GM23338 (cell line): ENCODE measurements around the gene PTBP3. TPM values are rescaled to one million over a fixed set of nuclear protein-coding genes. Genes with fewer than 3 reads are reported as not detected.

ENCODE experiments used
- ATAC-seq: fragments of 200-7000 bp; cut with Tn5 transposase; 3 replicates; pipeline ENCODE4 v1.9.1; 2020
- DNase-seq: peaks from one replicate; pipeline ENCODE4 v3.0.0-alpha.2; 2015; ENCODE audit warnings: low spot score
- H2AFZ ChIP-seq: fragments of 200-600 bp; sonication (generic); 2 replicates; pipeline ENCODE4 v1.8.0; 2016; ENCODE audit warnings: antibody characterized with exemption, mild to moderate bottlenecking, moderate library complexity
- H3F3A ChIP-seq: fragments of 200-600 bp; sonication (generic); replicated peaks from 2 replicates; pipeline ENCODE4 v1.8.0; 2017; ENCODE audit warnings: antibody characterized with exemption, mixed run types, low read depth
- H3K27ac ChIP-seq: fragments of 200-600 bp; sonication (generic); 2 replicates; pipeline ENCODE4 v1.6.1; 2016; ENCODE audit warnings: low read depth
- H3K27me3 ChIP-seq: fragments of 200-600 bp; sonication (generic); 2 replicates; pipeline ENCODE4 v1.8.0; 2016; ENCODE audit warnings: mild to moderate bottlenecking, mixed run types, moderate library complexity; ENCODE audit not compliant: insufficient read depth
- H3K36me3 ChIP-seq: fragments of 200-600 bp; sonication (generic); 2 replicates; pipeline ENCODE4 v1.8.0; 2016; ENCODE audit warnings: mild to moderate bottlenecking; ENCODE audit not compliant: insufficient read depth
- H3K4me1 ChIP-seq: fragments of 200-600 bp; sonication (generic); 2 replicates; pipeline ENCODE4 v1.8.0; 2016; ENCODE audit warnings: mild to moderate bottlenecking, moderate library complexity; ENCODE audit not compliant: insufficient read depth
- H3K4me2 ChIP-seq: fragments of 200-600 bp; sonication (generic); 2 replicates; pipeline ENCODE4 v1.7.1; 2017; ENCODE audit warnings: mixed run types
- H3K4me3 ChIP-seq: fragments of 200-600 bp; sonication (generic); 2 replicates; pipeline ENCODE4 v1.6.1; 2016; ENCODE audit warnings: mixed run types
- H3K79me2 ChIP-seq: fragments of 200-600 bp; sonication (generic); replicated peaks from 2 replicates; pipeline ENCODE4 v1.8.0; 2017; ENCODE audit warnings: mild to moderate bottlenecking; ENCODE audit not compliant: insufficient read depth
- H3K9me2 ChIP-seq: fragments of 200-600 bp; sonication (generic); 2 replicates; pipeline ENCODE4 v1.8.0; 2017; ENCODE audit not compliant: insufficient read depth
- H4K20me1 ChIP-seq: fragments of 200-600 bp; sonication (generic); replicated peaks from 2 replicates; pipeline ENCODE4 v1.8.0; 2017; ENCODE audit warnings: mild to moderate bottlenecking; ENCODE audit not compliant: insufficient read depth
- H3K27ac Mint-ChIP-seq: 2 replicates; pipeline ENCODE4 v1.8.0; 2020; ENCODE audit warnings: inconsistent platforms, mild to moderate bottlenecking, moderate library complexity, mixed read lengths
- H3K27me3 Mint-ChIP-seq: 3 replicates; pipeline ENCODE4 v1.8.0; 2022; ENCODE audit warnings: low read depth, mild to moderate bottlenecking, moderate library complexity, mixed read lengths, inconsistent platforms; ENCODE audit not compliant: insufficient read depth, poor library complexity
- H3K36me3 Mint-ChIP-seq: 3 replicates; pipeline ENCODE4 v1.8.0; 2021; ENCODE audit warnings: low read depth, mild to moderate bottlenecking, inconsistent platforms, moderate library complexity, mixed read lengths
- H3K4me1 Mint-ChIP-seq: 3 replicates; pipeline ENCODE4 v1.8.0; 2020; ENCODE audit warnings: mild to moderate bottlenecking, inconsistent platforms, mixed read lengths
- H3K4me3 Mint-ChIP-seq: 3 replicates; pipeline ENCODE4 v1.8.0; 2021; ENCODE audit warnings: moderate library complexity, mild to moderate bottlenecking, inconsistent platforms, mixed read lengths
- H3K9me3 Mint-ChIP-seq: 3 replicates; pipeline ENCODE4 v1.8.0; 2020; ENCODE audit warnings: moderate library complexity, mild to moderate bottlenecking, inconsistent platforms, mixed read lengths
- ETS1 ChIP-seq: IDR thresholded peaks from 2 replicates; pipeline ENCODE4 v1.6.1; 2016; ENCODE audit warnings: antibody characterized with exemption
- EZH2 ChIP-seq: fragments of 200-600 bp; sonication (generic); IDR thresholded peaks from one replicate; pipeline ENCODE4 v1.8.0; 2017; ENCODE audit warnings: antibody characterized with exemption, mild to moderate bottlenecking, low read depth; ENCODE audit not compliant: unreplicated experiment
- JUNB ChIP-seq: IDR thresholded peaks from one replicate; pipeline ENCODE4 v1.6.1; 2016; ENCODE audit warnings: antibody characterized with exemption; ENCODE audit not compliant: unreplicated experiment
- NANOG ChIP-seq: IDR thresholded peaks from 2 replicates; pipeline ENCODE4 v1.6.1; 2016; ENCODE audit warnings: antibody characterized with exemption, borderline replicate concordance
- POLR2AphosphoS5 ChIP-seq: IDR thresholded peaks from 2 replicates; pipeline ENCODE4 v1.6.1; 2016; ENCODE audit warnings: antibody characterized with exemption, low read depth
- REST ChIP-seq: IDR thresholded peaks from one replicate; pipeline ENCODE4 v1.6.1; 2018; ENCODE audit warnings: antibody characterized with exemption; ENCODE audit not compliant: unreplicated experiment
- ZNF331 ChIP-seq: fragments of 250-450 bp; sonication (Bioruptor Pico); IDR thresholded peaks from 2 replicates; pipeline ENCODE4 v1.5.0; 2020; ENCODE audit warnings: low read depth, mild to moderate bottlenecking, moderate library complexity
- polyA plus RNA-seq: library from polyadenylated mRNA; unstranded; fragments of >200 nt; fragmentation: Nextera tagmentation; extraction: Ambion mirVana; gene quantifications from 2 replicates; pipeline ENCODE4 v1.2.1, GENCODE V29; 2016
- total RNA-seq: library from RNA; depleted of rRNA; stranded (reverse); fragments of >200 nt; shearing (Covaris generic); gene quantifications from 2 replicates; pipeline ENCODE4 v1.2.3, GENCODE V29; 2014
- TF ChIP-seq, protein P1 (sequence below), 2 experiments: fragments of 200-600 bp in 1 of 2; sonication (generic) in 1 of 2; conservative IDR thresholded peaks; 2 replicates each; pipeline versions ENCODE4 v1.5.1 to v1.6.1; 2016 to 2017; ENCODE audit warnings: antibody characterized with exemption in 2 of 2, low read depth in 2 of 2, mild to moderate bottlenecking in 2 of 2, moderate library complexity in 1 of 2

The PTBP3 gene
- total and polyA plus RNA-seq, 2 experiments from 2014 or later, result 20.0 to 92.9 TPM

DNA sequence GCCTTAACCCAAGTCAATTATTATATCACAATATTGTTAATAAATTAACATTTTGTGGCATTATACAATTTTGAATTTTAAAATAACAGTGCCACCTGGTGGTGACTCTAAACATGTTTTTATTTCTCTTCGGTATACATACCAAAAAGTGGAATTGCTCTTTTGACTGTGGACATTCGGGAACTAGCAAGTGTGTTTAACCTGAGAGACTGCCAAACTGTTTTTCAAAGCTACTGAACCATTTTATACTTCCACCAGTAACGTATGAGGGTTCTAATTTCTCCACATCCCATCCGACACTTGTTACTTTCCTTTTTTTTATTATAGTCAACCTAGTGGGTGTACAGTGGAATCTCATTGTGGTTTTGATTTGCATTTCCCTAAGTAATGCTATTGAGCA is 28.2 kb upstream of the PTBP3 start:
- TF ChIP-seq ETS1, result no peak
- TF ChIP-seq, protein P1, sequence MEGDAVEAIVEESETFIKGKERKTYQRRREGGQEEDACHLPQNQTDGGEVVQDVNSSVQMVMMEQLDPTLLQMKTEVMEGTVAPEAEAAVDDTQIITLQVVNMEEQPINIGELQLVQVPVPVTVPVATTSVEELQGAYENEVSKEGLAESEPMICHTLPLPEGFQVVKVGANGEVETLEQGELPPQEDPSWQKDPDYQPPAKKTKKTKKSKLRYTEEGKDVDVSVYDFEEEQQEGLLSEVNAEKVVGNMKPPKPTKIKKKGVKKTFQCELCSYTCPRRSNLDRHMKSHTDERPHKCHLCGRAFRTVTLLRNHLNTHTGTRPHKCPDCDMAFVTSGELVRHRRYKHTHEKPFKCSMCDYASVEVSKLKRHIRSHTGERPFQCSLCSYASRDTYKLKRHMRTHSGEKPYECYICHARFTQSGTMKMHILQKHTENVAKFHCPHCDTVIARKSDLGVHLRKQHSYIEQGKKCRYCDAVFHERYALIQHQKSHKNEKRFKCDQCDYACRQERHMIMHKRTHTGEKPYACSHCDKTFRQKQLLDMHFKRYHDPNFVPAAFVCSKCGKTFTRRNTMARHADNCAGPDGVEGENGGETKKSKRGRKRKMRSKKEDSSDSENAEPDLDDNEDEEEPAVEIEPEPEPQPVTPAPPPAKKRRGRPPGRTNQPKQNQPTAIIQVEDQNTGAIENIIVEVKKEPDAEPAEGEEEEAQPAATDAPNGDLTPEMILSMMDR (conservative IDR thresholded peaks at IDR 0.05; ENCODE audit: low read depth in 2 of 2), result peak; percentile 43 to 83
- DNase-seq, result peak; percentile 76
- H3K79me2 ChIP-seq, result no peaks in the 10 kb centered on the region

GRCh38 chr9:112360047-112360804 is 26.8 kb upstream of the PTBP3 start:
- no peaks in the 10 kb centered on the region for H4K20me1 ChIP-seq
- DNase-seq (no peak), ATAC-seq (no peak)
- H3K27me3 ChIP-seq, result no peaks in the 10 kb centered on the region
- H3K79me2 ChIP-seq, result no peaks in the 10 kb centered on the region
- H2AFZ ChIP-seq, result no peak overlapping the region
- no peaks in the 10 kb centered on the region for H3K9me2 ChIP-seq
- Mint-ChIP-seq H3K9me3 (peaks cover 6% of the 10 kb centered on the region), H3K27me3 (no peaks in the 10 kb centered on the region), H3K27ac (no peak overlapping the region), H3K4me1 (peaks cover 1% of the 10 kb centered on the region; the same call in 2 of the 3 replicates), H3K4me3 (no peak overlapping the region), H3K36me3 (peaks cover 3% of the 10 kb centered on the region; the same call in 1 of the 3 replicates)
- no peak overlapping the region for H3K27ac ChIP-seq
- H3K4me1 ChIP-seq, result 0 out of 2 replicates have a peak, but pooled peaks cover 4% of the 10 kb centered on the region
- no peaks in the 10 kb centered on the region for H3F3A ChIP-seq
- no peak overlapping the region for H3K4me2 ChIP-seq
- TF ChIP-seq EZH2, result no peak
- TF ChIP-seq REST, result no peak
- TF ChIP-seq ZNF331, result no peak
- TF ChIP-seq, protein P1 (conservative IDR thresholded peaks at IDR 0.05; ENCODE audit: low read depth in 2 of 2), result no peak
- TF ChIP-seq JUNB, result no peak
- no peak for TF ChIP-seq NANOG
- TF ChIP-seq POLR2AphosphoS5, result no peak
- no peaks in the 10 kb centered on the region for H3K36me3 ChIP-seq
- no peak overlapping the region for H3K4me3 ChIP-seq

More for the DNA sequence above, 28.2 kb upstream of the PTBP3 start:
- ATAC-seq, result no peak
- Histone ChIP-seq H2AFZ (no peak overlapping the region), H3F3A (no peaks in the 10 kb centered on the region), H3K27ac (no peak overlapping the region), H3K4me3 (no peak overlapping the region), H3K9me2 (no peaks in the 10 kb centered on the region), H3K36me3 (no peaks in the 10 kb centered on the region), H3K4me1 (no peaks in the 10 kb centered on the region), H3K4me2 (no peak overlapping the region), H3K27me3 (no peaks in the 10 kb centered on the region), H4K20me1 (no peaks in the 10 kb centered on the region)
- H3K4me1 Mint-ChIP-seq, result no peaks in the 10 kb centered on the region
- peaks cover 17% of the 10 kb centered on the region for H3K9me3 Mint-ChIP-seq
- peaks cover 13% of the 10 kb centered on the region; the same call in 2 of the 3 replicates for H3K36me3 Mint-ChIP-seq
- no peak overlapping the region for H3K4me3 Mint-ChIP-seq
- H3K27ac Mint-ChIP-seq, result no peak overlapping the region
- H3K27me3 Mint-ChIP-seq, result no peaks in the 10 kb centered on the region
